HS-5 (cell line): ENCODE data around the gene AGBL1.
"Not testable (repeated sequence)": the region's sequence is repeated elsewhere in the genome, so short reads cannot be mapped to it uniquely, and the experiment has no call there.

Experiments used
- DNase-seq: peaks from one replicate; pipeline ENCODE4 v3.0.0-alpha.2; 2012; ENCODE audit warnings: low read depth

Gene AGBL1

DNA sequence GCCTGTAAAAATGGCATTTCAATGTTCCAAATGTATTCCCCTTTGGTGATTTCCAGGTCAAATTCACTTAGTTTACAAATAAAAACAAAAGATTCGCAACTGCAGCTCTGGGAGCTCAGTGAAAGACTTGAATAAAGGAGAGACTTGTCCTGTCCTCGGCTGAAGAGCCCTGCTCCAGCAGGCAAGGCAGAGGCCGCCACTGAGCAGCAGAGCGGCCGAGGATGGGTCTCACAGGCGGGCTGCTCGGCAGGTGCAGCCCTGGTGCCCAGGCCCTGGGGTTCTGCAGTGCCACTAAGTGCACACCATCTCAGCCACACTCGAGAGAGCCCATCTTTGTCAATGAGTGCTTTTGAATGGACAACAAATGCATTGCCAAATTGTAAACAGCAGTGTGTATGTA, 856.2 kb downstream of the AGBL1 start:
- DNase-seq: no peak

DNA sequence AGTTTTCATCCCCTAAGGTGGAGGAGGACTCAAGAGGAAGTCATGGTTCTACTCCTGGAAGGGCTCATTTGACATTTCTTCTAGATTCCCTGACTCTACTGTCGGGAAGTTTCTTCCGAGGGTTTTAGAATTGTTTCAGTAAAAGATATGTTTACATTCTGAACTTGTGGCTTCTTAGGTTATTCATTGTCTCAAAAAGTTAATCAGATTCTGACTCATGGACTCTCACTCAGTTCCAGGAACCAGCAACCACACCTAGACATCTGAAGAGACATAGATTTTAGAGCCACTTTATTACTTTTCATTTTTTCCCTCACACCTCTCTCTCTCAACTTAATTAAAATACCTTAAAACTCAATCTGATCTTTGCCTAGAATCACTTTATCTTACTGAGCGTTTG, 862.6 kb downstream of the AGBL1 start:
- no peak for DNase-seq

DNA sequence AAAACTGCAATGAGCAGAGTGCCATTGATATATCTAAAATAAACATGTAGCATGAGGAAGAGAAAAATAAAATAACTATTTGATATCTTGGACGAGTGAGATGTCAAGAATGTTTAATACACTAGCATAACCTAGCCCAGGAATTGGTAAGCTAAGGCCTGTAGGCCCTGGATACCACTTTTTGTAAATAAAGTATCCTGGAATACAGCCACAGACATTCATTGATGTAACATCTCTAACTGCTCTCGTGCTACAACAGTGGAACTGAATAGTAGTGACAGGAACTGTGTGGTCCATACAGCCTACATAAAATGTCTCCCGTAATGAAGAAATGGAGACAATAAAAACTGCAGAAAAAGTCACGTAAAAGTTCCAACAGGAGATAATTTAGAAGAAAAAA, 869.0 kb downstream of the AGBL1 start:
- DNase-seq: no peak

DNA sequence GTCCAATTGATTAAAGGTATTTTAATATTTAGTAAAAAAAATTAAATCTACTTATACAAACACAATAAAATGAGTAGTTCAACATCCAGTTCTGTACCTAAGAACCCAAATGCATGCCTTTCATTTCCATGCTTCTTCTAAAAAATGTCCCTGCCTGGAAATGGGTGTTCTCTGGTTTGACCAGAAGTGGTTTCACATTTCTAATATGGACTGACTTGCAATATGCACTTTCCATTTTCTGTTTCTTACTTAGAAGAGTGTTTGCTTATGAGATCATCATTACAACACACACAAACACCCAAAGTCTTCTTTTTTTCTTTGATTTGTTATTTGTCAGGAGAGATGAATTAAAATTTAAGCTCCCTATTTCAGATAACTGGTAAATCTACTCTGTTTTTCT, 879.6 kb downstream of the AGBL1 start:
- no peak for DNase-seq

DNA sequence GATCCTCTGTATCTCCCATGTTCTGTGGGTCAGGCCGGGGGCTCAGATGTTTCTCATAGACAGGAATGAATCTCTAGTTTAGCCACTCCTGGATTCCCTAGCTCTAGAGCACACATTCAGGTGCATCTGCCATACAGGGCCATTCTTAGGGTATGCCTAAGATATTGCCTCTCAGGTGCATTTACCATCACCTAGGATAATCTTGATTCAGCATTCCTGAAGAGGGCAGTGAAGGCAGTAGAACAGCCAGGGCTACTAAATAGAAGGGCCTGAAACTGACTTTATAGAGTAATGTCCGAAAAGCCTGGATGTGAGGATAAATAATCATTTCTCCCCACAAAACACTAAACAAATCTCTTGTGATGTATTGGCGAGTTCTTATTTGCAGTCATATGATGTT, 882.0 kb downstream of the AGBL1 start:
- DNase-seq: no peak

DNA sequence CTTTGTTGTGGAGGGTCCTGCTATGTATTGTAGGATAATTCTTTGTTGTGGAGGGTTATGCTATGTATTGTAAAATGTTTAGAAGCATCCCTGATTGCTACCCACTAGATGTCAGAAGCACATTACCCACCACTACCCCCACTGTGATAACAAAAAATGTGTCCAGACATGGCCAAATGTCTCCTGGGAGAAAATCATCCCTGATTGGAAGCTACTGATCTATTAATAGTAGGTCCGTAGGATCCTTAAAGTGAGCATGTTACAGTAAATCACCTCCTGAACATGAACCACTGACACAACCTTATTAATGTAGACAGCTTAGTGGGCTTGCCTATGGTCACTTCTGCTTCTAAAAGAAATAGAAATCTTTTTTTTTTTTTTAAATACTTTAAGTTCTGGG, 884.6 kb downstream of the AGBL1 start:
- DNase-seq: no peak

DNA sequence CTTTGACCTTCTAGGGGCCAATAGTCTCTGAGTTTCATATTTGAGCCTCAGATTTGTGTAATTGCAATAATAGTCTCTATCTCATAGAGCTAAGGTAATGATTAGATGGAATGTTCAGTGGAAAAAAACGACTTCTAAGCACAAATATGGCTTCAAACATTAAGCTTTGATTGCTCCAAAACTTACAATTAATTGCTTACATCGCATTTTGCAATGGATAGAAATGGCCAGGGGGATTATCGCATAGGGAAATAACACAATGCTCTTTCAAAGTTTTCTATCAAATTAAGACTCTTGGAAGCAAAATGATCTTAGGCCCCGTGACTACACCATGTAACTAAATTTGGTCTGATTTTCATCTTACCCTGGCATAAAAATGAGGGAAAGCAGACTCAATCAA, 888.6 kb downstream of the AGBL1 start:
- no peak for DNase-seq

DNA sequence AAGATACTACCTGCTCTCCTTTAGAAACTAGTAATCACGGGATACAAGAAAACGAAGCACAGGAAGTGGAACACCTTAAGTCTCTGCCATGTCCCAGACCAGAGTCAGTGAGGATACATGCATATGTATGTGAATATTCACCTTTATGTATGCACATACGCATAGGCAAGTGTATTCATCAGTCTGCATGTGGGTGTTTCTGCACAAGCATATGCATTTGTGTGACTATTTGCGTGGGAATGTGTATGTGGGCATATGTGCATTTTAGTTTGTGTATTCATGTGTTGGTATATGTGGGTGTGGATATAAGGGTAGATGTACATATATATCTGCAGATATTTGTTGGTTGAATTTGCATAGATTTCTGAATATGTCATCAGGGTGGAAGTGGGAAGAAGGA, 889.7 kb downstream of the AGBL1 start:
- no peak for DNase-seq

DNA sequence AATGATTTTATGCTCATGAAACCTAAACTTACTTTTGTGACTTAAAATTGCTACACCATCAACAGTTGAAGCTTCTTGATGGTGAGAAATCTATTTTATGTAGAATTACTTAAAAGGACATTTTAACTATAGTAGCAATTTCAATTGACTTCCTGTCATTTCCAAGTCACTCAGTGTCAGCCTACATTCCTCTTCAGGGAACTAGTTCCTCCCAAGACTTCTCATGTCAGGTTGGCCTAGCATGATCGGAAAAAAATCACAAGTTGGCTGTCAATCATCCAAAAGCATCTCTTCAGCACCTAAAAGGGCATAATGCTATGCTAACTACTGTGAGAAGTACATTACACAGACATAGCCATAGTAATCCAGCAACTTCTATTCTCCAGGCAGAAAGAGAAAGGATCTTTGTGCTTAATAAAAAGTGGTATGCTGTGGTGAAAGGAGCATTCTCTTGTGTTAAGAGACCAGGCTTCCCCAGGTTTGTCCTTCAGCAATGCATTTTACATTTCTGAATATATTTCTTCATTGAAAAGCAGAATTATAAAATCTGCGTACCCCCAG, 893.7 kb downstream of the AGBL1 start:
- no peak for DNase-seq

DNA sequence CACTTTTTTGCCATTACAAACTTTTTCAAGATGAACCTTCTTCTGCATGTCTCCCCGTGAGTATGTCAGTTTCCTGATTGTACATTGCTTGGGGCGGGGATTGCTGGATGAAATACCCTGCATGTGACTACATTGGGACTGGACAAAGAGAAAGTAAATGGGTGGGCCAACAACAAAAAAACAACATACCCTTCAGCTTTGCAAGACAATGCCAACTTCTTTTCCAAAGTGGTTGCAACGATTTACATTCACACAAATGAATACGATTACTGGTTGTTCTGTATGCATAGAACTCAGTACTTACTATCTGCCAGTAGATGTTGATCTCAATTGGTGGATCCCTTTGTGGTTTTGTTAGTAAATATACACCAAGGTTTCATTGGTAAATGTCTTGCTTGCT, 908.4 kb downstream of the AGBL1 start:
- DNase-seq: no peak

DNA sequence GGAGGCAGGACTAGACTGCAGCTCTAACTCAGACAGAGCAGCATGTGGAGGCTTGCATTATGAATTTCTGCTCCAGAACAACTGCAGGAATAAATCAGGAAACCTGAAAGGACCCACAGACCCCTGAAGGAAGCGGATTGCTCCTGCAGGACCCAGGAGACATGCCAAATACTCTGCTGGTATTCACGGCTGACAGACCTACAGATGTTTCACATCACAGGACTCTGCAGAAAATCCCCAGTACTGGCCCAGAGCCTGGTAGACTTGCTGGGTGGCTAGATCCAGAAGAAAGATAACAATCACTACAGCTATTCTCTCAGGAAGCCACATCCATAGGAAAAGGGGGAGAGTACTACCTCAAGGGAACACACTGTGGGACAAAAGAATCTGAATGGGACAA, 942.1 kb downstream of the AGBL1 start:
- DNase-seq: no peak

DNA sequence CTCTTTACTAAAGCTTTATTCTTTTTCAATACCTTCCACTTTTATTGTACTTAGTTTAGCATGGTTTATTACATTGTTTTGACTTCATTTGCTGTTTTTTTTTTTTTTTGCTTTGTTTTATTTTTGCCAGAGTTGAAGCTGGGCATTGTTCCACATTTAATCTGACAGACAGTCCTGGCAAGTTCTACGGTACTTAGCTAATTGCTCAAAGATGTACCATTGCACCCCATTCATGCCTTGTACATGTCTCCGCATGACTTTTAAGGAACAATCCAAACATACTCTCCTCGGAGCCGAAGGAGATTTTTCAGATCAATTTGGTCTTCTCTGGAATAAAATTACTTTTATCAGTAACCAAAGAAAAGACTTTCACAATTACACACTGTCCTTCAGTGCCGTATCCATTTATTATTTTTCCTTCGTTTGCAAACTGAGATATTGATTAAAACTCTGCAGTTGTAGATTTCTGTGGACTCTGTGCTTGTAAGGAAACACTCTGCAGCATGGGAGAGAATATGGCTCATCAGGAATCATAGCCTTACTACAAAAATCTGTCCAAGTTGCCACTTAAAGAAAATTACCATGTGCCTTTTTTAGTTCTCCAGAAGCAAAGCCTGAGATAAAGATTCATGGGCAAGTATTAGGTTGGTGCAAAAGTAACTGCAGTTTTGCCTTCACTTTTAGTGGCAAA, 952.0 kb downstream of the AGBL1 start:
- DNase-seq: no peak

DNA sequence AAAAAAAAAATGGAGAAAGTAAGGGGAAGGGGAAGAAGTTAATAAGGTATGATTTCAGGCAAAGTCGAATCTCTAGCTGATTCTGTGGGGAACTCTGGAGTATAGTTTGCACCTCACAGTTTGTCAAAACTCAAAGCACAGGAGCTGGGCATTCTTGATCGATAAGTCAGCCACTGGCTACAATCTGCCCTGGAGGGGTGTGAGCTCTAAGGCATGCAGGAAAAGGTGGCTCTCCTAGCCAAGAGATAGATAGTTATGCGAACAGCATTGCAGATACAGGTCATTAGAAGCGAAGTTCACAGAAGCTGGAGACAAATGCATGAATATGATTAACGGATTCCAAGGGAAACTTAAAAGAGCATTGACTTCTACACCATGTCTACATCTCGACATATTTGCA, 952.6 kb downstream of the AGBL1 start:
- DNase-seq: peak; percentile 2

DNA sequence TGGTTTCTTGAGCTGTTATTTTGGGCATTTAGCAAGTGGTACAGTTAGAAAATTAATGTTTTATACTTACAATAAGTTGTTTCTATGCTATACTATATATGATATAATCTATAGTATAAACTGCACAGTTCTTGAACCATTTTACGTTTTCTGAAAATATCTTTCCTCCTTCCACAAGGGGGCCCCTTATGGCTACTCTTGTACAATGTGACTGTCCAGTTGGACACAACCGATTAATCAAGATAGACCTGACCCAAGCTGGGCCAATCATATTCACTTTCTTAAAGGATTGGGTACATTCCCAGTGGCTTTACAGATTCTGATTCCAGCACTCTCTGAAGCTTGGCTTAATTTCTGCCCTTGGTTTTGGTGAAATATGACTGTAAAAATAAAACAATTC, 953.4 kb downstream of the AGBL1 start:
- DNase-seq: no peak

DNA sequence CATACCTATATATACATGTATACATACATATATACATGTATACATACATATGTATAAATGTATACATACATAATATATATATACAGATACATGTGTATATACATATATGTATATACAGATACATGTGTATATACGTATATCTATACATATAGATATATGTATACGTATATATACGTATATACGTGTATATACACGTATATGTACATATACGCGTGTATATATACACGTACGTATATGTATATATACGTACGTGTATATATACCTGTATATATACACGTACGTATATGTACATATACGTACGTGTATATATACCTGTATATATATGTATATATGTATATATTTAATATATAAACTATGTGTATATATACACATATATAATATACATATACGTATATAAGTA, 955.2 kb downstream of the AGBL1 start:
- DNase-seq: no peak

DNA sequence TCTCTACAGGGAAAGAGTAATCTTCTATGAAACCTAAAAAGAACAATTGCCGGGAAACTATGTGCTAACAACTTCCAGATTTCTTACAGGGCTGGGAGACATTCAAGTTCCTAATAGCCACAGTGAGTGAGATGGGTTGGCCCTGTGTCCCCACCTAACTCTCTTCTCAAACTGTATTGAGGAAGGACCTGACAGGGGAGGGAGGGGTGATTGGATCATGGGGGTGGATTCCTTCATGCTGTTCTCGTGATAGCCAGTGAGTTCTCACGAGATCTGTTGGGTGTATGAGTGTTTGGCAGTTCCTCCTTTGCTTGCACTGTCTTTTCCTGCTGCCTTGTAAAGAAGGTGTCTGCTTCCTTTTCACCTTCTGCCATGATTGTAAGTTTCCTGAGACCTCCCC, 958.7 kb downstream of the AGBL1 start:
- no peak for DNase-seq

DNA sequence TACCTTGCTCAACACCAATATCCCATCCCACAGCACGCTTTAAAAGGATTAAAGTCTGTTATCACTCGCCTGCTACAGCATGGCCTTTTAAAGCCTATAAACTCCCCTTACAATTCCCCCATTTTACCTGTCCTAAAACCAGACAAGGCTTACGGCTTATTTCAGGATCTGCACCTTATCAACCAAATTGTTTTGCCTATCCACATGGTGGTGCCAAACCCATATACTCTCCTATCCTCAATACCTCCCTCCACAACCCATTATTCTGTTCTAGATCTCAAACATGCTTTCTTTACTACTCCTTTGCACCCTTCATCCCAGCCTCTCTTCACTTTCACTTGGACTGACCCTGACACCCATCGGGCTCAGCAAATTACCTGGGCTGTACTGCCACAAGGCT, 962.9 kb downstream of the AGBL1 start:
- DNase-seq: not testable (repeated sequence)

DNA sequence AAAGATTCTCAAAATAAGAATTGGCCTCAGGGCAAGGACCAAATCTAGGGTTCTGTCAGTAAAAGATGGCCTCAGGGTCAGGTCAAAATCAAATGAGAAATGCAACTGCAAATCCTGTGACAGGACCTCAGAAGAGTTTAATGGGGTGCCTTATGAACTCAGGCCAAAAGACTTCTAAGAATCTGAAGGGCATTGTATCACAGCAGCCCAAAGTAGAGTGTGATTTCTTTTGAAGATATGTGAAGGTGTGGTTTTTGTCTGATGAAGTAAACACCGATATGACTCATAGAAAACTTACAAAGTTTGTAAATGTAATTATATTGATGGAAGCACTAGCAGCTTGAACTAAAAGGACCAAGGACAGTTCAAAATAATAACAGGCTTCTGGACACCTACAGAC, 966.1 kb downstream of the AGBL1 start:
- peak; percentile 24 for DNase-seq

DNA sequence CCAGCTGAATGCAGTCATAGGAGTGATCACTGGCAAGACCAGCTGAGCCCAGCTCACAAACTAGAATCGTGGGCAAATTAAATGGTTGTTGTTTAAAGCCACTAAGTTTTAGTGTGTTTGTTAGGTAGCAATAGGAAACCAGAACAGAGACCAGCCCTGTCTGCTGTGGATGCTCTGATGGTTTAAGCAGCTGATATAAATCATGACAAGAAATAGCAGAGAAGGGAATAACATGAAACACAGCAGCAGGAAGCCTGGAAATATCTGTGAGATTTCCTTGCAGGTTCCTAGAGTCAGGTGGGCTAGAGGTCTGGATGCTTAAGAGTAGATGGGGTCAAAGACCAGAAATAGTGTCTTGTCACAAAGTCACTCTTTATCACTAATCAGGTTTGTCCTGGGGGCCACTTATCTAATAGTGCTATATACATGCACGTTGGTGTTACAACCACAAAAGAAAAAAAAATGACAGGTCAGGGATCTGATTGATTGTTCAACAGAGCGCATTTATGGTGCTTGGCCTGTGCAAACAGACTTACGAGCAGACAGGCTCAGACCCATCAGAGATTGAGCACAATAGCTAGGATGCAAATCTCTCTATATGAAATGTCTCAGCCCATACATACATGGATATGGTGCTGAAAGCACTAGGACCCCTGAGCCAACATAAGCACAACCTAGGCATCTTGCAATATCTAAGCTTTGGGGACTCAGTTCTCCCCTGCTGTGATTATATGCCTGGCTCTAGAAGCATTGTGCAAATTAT, 967.7 kb downstream of the AGBL1 start:
- DNase-seq: no peak
